Stimulated activated CD8-positive, alpha-beta memory T cell treated with anti-CD3 and anti-CD28 coated beads, Interleukin-7, amount 100 ng/mL, for 24 hours (primary cell): Measurements from ENCODE around the gene ZSCAN10.
"Not testable (repeated sequence)": the region's sequence is repeated elsewhere in the genome, so short reads cannot be mapped to it uniquely, and the experiment has no call there.

Experiments
- DNase-seq: peaks from one replicate; pipeline ENCODE4 v3.0.0-alpha.2; 2020; ENCODE audit warnings: low read depth

ZSCAN10 gene

GRCh38 chr16:3098459-3099394, at the start of gene ZSCAN10:
Gene ZSCAN10 (minus strand): TSS chr16:3099294. CDS start chr16:3092937, 6,357 bp downstream.
- no peak for DNase-seq

DNA sequence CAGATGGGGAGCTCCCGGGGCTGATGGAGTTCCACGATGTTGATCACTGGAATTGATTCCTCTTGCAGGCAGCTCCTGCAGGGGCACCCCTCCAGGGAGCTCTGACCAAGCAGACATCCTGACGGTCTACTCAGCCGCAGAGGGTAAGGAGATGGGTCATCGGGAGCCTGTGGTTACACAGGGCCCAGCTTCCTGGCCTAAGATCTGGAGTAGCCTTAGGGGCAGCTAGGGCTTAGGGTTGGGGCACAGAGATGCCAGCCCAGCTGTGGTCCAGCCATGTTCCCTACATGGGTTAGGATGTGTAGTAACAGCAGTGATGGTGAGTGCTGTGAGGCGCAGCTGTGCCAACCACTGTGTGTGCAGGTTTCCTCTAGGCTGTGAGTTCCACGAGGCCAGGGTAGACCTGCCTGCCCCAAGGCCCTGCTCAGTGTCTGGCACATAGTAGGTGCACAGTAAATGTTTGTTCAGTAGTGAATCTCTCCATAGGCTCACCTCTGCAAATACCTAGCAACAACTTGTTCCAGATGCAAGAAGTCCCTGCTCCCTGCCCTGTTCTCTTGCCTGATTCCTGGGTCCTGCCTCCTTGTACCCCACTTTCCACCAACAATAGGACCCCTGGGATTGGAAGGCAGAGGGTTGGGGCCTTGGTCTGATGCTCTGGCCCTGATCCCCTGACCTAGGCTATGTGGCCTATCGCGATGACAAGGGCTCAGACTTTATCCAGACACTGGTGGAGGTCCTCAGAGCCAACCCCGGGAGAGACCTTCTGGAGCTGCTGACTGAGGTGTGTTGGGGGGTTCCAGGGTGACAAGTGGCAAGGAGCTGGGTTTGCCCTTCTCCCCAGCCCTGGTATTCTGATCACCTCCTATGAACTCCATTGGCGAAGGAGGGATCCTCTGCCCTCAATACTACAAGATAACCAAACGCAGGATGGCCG, 49.4 kb upstream of the ZSCAN10 start:
- DNase-seq, result no peak

- no peak for DNase-seq
Observed at GRCh38 chr16:3147757-3148104, 48.6 kb upstream of the ZSCAN10 start.

- DNase-seq, result no peak
Observed at GRCh38 chr16:3147046-3147756, 48.1 kb upstream of the ZSCAN10 start.

DNA sequence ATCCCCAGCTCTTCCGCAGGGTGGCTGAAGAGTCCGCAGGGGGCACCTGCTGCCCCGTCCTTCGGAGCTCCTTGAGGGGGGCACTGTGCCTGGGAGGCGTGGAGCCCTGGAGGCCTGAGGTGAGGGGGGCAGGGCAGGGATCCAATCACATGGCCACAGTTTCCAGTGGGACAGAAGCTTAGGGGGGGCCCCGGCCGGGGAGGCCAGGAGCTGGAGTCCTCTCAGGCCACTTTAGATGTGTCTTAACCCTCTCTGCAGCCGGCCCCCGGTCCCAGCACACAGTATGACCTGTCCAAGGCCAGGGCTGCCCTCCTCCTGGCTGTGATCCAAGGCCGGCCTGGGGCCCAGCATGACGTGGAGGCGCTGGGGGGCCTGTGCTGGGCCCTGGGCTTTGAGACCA, 46.6 kb upstream of the ZSCAN10 start:
- DNase-seq, result no peak

DNA sequence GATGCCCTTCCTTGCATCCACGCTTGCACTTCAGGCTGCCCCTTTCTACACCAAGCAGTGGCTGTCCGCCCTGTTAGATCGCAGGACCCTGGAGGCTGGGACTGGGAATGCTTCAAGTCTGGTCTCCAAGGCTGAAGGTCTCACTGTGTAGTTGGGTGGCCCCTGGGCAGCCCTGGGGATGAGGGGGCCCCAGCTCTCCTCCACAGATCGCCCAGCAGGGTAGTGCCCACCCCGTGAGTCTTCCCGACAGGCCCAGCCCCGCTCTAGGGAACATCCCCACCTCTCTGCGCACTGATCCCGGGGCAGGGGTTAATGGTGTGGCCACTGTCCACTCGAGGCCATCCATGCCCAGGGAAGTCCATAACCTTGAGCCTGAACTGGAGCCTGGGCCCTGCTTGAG, 46.1 kb upstream of the ZSCAN10 start:
- no peak for DNase-seq

DNA sequence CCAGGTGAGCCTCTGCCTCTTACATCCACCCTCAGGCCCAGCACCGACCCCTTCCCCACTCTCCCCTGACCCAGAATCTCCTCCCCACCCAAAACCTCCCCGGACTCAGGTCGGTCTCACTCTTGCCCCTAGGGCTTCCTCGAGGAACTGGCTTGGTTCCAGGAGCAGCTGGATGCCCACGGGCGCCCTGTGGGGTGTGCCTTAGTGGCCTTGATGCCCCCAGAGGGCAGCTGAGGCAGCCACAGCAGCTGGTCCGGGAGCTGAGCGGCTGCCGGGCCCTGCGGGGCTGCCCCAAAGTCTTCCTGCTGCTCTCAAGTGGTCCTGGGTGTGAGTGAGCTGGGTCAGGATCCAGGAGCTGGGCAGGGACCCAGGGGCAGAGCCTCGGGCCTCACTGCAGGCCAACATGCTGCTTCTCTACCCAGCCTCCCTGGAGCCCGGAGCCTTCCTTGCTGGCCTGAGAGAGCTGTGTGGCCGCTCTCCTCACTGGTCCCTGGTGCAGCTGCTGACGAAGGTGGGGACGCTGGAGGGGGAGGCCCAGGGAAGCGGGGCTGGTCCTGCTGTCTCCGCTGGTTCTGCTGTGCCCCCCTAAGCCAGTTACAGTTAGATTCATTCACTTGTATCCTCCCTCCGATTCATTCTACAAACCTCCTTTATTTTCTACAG, 45.4 kb upstream of the ZSCAN10 start:
- DNase-seq, result no peak

DNA sequence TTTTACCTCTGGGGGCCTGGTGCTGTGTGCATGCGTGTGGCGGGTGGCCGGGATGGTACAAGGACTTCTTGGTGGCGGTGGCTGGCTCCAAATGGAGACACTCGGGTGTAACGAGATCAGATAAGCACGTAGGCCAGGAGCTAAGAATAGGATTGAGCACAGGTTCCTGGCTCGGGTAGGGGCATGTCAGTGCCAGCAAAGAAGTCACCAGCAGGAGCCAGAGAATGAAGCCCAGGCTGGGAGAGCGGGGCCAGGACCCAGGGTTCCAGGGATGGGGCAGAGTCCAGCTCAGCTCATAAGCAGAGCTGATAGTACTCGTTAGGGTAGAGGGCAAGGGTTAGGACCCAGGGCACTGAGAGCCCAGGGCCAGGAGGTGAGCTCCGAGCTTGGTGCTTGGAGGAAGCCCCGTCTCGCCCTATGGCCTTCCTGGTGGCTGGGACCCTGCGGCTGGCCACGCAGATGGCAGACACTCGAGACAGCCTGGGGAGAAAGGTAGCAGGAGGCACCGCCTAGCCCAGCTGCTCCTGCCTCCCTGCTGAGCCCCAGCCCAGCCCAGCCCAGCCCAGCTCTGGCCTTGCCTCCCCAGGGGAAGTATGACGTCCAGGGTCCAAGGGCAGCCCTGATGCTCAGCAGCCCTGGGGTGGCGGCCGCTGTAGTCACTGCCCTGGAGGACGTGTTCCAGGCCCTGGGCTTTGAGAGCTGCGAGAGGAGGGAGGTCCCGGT, 44.7 kb upstream of the ZSCAN10 start:
- no peak for DNase-seq

- no peak for DNase-seq
Observed at GRCh38 chr16:3143189-3143588, 44.1 kb upstream of the ZSCAN10 start.

DNA sequence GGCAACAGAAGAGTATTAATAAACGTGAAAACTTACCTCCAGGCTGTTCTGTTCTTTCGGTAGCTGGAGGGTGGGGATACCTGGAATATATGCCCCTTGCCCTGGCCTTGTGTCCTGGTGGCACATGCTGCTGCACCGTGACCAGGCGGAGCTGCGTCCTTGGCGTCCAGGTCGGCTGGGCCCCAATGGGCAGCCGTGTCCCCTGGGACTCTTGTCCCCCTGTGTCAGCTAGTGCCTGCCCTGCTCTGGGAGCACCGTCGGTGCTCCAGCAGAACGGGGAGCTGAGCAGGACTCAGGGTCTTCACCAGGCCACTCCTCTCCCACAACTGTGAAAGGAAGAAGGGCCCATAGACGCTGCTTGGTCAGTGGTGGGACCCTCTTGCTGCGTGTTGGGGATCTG, 43.7 kb upstream of the ZSCAN10 start:
- DNase-seq, result no peak

- DNase-seq, result no peak
Observed at GRCh38 chr16:3142327-3142726, 43.2 kb upstream of the ZSCAN10 start.

- DNase-seq, result no peak
Observed at GRCh38 chr16:3141781-3142311, 42.8 kb upstream of the ZSCAN10 start.

GRCh38 chr16:3140603-3141427, 41.7 kb upstream of the ZSCAN10 start:
- DNase-seq, result no peak

DNA sequence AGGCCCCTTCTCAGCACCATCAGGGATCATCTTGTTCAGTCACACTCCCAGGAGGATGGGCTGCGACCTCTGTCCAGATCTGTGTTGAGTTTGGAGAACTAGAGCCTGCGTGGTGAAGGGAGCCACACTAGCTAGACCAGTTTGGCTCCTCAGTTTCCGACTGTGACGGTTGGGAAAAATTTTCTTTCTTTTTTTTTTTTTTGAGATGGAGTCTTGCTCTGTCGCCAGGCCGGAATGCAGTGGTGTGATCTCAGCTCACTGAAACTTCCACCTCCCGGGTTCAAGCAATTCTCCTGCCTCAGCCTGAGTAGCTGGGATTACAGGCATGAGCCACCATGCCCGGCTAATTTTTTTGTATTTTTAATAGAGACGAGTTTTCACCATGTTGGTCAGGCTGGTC, 40.5 kb upstream of the ZSCAN10 start:
- DNase-seq, result not testable (repeated sequence)

DNA sequence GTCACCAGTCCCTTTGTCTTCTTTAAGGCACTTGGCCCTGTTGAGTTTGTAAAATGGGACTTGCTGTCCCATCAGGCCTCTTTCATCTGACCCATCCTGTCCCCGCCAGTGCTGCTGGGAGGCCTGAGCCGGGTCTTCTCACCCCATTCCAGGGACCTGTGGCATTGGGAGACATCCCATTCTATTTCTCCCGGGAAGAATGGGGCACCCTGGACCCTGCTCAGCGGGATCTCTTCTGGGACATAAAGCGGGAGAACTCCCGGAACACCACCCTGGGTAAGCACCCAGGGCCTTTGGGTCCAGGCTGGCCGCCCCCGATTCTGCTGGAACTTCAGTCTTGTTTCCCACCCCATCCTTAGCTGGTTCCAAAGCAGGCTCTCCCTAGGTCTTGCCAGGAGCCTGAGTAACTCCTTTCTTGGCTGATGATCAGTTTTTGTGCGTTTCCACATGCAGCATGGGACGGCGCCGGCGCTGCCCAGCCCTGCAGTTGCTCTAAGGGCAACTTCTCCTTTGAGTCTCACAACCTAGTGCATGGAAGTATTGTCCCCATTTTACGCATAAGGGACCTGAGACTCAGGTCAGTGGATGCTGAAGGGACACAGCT, 39.8 kb upstream of the ZSCAN10 start:
- no peak for DNase-seq

GRCh38 chr16:3138342-3138741, 39.2 kb upstream of the ZSCAN10 start:
- no peak for DNase-seq

GRCh38 chr16:3137267-3137666, 38.2 kb upstream of the ZSCAN10 start:
- DNase-seq, result no peak

DNA sequence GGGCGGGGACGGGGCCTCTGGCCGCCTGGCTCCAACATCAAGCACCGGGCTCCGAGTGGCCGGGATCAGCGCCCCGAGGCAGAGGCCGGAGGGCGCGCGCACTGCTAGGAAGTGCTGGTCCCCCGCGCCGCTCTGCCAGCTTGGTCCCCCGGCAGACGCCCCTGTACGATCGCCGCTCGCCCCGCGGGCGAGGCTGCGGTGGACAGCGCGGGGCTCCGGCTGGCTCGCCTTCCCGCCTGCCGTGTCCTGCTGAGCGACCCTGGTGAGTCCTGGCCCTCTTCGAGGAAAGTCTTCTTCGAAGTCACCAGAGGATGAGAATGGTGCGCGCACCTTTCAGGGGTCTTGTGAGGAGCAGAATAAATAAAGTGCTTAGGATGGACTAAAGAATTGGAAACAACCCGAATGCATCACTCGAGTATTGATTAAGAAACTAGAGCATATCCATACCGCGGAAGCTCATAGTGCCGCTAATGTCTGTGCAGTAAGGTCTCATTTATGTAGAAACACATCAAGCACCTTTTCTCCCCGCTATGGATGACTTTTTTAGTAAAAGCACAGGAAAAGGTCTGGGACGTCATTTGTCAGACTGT, 36.1 kb upstream of the ZSCAN10 start:
- DNase-seq, result no peak
